HG03175 (cell line): ENCODE data around the gene ENOX1.
"Not testable (repeated sequence)": the region's sequence is repeated elsewhere in the genome, so short reads cannot be mapped to it uniquely, and the experiment has no call there.

Source experiments
- ATAC-seq: cut with Tn5 transposase; IDR thresholded peaks from one replicate; pipeline ENCODE4 v1.9.1; 2021; ENCODE audit warnings: mild to moderate bottlenecking, moderate library complexity; ENCODE audit not compliant: unreplicated experiment

ENOX1 gene

GRCh38 chr13:43363156-43363953 is 423.4 kb downstream of the ENOX1 start:
- ATAC-seq, result no peak

DNA sequence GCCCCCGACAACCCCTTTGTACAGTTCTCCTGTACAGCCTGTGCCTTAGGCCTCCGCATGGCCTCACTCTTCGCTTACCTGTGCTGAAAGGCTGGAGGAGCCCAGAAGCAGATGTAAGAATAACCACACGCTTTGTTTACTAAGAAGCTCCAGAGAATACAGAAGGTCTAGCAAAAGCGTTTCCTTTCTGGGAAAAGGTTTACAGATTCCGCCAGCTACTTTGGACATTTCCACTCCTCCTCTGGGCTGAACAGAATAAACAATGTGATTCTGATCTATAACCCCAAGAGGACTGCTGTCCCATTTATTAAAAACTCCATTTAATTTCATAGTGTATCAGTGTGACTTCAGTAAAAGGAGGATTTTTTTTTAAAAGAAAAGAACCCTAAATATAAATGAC is 424.2 kb downstream of the ENOX1 start:
- no peak for ATAC-seq

DNA sequence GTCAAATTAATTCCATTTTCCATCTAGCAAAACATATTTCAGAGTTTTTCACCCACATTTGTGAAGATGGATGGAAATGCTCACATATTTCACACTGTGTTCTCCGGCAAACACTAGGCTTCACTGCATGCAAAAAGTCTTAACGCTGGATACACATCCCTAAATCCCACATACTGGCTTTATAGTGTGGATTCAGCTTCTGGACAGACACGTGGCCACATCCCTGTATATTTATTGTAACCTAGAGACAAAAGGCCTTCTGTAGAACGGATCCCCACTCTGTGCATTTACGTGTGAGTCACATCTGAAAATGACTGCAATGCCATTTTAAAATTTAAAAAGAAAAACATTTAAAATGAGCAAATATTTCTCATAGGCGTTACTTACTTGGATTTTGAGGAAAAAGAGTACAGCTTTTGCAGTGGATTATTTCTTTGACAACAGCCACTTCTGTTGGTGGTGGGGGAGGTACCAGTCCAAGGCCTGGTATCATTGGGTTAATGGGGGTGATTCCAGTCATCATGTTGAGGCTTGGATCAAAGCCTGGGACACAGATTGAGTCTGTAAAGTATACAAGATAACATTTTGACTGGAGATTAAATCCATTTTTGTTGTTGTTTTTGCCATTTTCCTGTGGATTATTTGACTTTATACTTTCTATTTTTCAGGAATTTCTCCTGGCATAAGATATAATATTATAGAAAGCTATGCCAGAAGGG is 425.7 kb downstream of the ENOX1 start:
- no peak for ATAC-seq

DNA sequence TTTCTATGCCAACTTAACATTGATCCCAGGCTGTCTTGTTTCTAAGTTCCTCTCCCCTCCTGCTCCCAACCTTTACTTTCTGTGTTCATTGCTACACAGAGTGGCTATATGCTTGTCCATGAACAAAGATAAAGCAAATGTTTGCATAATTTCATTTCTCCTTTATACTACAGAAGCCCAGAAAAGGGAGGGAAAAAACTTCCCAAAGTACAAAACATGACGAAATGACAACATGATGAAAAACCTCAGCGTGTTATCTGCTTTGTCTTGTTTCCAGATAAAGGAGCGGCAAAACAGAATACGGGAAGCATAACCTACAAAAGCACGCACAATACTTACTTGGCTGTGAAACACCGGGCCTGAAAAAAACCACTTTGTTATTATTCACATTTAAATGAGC is 426.6 kb downstream of the ENOX1 start:
- ATAC-seq, result no peak

DNA sequence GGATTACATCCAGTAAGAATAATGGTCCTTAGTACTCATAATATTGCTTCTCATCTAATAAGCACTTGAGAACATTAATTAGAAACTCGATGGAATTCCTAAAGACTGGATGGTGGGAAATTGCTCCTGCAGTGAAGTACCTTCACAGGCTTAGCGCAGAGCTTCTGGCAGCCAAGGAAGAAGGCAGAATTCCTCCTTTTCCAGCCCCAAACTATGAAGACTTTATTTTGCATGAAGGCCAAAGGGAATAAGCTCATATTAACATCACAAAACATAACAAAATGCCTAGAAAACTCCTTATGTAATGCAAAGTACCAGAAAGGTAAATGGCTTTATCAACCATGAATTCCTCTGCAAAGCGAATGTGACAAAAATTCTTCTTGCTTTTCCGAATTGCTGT is 427.2 kb downstream of the ENOX1 start:
- ATAC-seq, result no peak

DNA sequence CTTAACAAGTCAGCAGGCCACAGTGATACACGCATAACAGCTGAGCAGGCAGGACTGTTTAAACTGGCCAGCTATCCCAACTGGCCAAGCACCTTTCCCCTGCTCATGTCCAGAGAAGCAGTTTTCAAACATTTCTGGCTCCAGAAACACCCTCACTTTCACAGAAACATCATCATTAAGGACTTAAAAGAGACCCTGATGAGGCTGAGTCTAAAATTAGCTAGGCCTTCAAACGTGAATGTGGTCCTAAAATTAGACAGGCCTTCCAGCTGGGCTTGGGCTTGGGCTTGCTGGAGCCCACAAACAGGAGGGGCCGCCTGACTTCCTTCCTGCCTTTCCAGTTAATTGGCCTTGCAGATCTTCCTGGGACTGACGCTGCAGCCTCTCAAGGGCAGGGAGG is 429.2 kb downstream of the ENOX1 start:
- no peak for ATAC-seq

- no peak for ATAC-seq
Observed at GRCh38 chr13:43356567-43356966, 430.2 kb downstream of the ENOX1 start.

DNA sequence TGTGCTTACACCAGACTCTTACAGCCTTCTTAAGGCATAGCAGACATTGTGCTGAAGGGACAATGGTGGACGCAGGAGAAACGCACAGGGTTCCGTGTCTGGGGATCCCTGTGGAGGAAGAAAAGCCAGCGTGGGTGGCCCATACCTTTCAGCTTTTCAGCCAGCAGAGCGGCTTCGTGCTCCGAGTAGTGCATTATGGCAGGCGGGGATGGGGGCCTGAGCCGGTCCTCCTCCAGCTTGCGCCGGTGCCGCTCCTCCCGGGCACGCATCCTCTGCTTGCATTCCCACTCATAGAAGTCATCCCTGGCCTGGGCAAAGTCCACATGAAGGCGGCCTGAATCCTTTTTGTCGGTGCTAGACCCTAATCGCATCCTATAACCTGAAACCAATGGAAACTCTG is 431.0 kb downstream of the ENOX1 start:
- ATAC-seq, result no peak

DNA sequence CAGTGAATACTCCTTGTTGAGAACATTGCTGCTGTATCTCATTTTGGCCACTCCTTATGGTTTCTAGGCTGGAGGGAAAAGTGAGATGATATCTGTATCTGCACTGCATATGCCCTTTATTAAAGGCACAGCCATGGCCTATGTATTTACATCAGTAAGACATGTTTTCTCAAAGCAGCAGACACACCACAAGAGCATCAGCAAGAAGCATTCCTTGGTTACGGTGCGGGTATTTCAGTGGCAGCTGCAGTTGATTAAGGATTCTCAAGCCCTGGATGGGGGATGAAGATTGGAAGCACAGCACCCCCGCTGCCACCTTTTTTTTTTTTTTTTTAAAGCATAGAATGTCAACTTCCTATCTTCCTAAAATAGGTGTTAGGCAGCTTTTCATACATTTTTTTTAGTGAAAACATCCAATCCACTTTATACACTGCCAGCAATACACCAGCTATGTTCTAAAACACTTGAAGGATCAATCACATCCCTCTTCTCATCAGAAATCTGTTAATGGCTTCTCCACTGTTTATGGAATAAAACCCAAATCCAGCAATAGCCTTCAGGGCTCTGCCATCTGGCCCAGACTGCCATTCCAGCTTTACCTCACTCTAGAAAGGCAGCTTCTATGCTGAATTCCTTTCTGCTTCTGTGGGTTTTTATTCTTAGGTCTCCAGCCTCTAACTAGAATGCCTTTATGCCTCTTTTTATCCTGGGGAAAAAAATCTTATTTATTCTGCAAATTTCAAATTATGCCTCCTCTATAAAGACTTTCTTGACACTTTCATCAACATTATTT is 432.4 kb downstream of the ENOX1 start:
- ATAC-seq, result no peak

GRCh38 chr13:43353631-43354030 is 433.1 kb downstream of the ENOX1 start:
- ATAC-seq, result no peak

DNA sequence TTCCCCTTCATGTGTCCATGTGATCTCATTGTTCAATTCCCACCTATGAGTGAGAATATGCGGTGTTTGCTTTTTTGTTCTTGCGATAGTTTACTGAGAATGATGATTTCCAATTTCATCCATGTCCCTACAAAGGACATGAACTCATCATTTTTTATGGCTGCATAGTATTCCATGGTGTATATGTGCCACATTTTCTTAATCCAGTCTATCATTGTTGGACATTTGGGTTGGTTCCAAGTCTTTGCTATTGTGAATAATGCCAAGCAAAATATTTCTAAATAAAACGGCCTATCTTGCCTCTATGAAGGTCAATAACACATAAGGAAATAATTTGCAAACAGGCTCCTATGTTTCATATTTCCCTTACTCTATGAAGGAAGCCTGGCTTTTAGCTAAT is 435.2 kb downstream of the ENOX1 start:
- ATAC-seq, result not testable (repeated sequence)

- ATAC-seq, result no peak
Observed at GRCh38 chr13:43348397-43348796, 438.4 kb downstream of the ENOX1 start.

DNA sequence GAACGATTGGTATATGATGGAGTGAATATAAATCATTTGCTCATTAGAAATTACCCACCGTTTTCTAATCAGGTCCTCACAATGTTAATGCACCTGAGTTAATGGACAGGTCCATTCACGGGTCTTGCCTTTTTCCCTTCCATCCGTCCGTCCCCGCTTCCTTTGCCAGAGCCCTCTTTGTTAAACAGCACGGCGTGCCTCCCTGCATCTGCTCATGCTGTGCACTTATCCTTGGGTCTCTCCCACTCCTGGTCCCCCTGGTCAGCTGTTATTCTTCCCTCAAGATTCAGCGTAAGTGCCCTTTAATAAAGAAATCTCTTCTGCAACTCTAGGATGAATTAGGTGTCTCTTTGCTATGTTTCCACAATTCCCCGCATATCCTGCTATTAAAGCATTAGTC is 438.9 kb downstream of the ENOX1 start:
- ATAC-seq, result no peak

DNA sequence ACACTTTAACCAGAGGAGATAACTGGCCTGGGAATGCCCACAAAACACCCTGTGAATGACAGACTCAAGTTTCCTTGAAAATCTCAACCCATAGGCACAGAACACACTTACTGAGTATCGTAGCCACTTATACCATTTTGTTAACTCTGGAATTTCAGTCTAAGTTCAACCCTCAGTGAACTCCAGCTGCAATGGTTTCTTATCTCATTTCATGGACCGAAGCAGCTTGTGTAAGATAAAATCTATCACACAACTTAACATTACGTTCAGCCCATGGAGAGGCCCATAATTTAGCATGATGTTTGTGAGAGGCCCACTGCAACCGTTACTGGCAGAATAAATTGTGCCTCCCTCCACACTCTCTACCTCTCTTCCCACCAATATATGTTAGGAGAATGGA is 440.3 kb downstream of the ENOX1 start:
- no peak for ATAC-seq

- no peak for ATAC-seq
Observed at GRCh38 chr13:43343645-43344044, 443.1 kb downstream of the ENOX1 start.

DNA sequence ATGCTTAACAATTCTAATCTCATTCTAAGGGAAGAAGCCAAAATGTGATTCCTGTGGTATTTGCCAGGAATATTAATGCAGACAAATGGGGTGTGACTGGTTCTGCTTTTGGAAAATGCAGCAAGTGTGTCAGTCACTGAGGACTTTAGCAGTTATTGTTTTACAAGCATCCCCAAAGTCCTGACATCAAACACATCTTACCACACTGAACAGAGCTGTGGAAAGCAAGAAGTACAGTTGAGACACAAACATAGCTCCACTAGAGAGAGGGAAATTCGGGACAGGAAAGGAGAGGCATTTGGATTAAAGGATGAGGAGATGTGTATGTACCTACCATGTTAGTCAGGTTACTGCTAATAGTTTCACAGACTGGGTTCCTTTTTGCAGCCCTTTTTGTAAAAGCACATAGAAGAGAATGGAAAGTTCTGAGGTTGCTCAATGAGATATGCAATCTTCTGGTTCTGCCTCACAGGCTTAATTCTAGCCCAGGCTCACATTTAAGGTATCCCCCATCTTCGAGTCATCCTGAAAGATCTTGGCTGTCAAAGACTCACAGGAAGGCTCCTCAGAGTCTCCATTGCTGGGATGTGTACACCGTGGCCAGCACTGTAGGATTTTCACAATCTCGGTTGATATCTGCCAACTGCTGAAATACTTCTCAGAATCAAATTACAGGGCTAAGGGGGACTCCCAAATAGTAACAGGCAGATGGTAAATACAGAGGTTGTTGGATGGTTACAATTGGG is 446.8 kb downstream of the ENOX1 start:
- no peak for ATAC-seq

- no peak for ATAC-seq
Observed at GRCh38 chr13:43339145-43339804, 447.5 kb downstream of the ENOX1 start.

DNA sequence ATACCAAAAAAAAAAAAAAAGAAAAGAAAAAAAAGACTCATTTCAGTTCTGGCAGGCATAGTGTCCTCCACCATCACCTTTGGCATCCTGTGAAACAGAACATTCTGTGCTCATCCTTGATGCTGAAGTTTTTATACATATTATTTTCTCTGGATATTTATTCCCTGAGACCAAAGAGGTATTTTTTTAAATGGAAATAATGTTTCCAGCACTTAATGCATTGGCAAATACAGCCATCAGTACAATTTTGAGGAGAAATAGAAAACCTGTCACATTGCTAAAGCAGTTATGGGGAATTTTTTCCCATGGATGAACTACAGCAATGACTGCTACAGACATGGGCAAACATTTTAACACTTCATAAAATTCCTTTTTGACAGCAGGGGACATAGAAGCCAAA is 451.0 kb downstream of the ENOX1 start:
- no peak for ATAC-seq

- no peak for ATAC-seq
Observed at GRCh38 chr13:43333176-43333575, 453.6 kb downstream of the ENOX1 start.

DNA sequence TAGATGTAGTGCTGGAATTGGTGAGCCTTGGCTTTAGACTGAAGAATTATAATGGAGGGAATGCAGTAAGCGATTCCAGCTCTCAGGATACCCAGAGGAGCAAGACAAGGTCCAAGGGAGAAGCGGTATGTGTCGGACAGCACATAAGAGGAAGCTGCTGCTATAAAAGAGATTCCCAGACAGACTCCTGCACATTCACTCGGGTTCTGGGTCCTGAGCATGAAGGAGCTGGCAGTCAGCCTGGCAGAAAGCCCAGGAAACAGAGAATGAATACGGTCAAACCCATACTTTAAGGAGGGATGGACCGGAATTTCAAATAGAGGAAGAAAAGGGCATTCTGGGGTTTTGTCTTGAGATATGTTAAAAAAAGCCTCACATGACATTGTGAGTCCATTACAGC is 455.1 kb downstream of the ENOX1 start:
- no peak for ATAC-seq
